Ishikawa (cell line): Measurements from ENCODE around the gene ALG10.

ENCODE experiments used
- CEBPB ChIP-seq: IDR thresholded peaks from 2 replicates; pipeline ENCODE4 v1.6.1; 2012
- CREB1 ChIP-seq: IDR thresholded peaks from 2 replicates; pipeline ENCODE4 v1.6.1; 2012; ENCODE audit warnings: low read depth
- EGR1 ChIP-seq: IDR thresholded peaks from 2 replicates; pipeline ENCODE4 v1.6.1; 2012
- EP300 ChIP-seq: IDR thresholded peaks from 2 replicates; pipeline ENCODE4 v1.6.1; 2012; ENCODE audit warnings: borderline replicate concordance
- FOXM1 ChIP-seq: IDR thresholded peaks from 2 replicates; pipeline ENCODE4 v1.6.1; 2012; ENCODE audit warnings: low read depth, borderline replicate concordance
- MAX ChIP-seq: IDR thresholded peaks from 2 replicates; pipeline ENCODE4 v1.6.1; 2012
- NFIC ChIP-seq: IDR thresholded peaks from 2 replicates; pipeline ENCODE4 v1.6.1; 2012
- RAD21 ChIP-seq: IDR thresholded peaks from 2 replicates; pipeline ENCODE4 v1.6.1; 2012; ENCODE audit warnings: low read depth
- REST ChIP-seq: IDR thresholded peaks from 2 replicates; pipeline ENCODE4 v1.6.1; 2012; ENCODE audit warnings: low read depth, mild to moderate bottlenecking
- TAF1 ChIP-seq: IDR thresholded peaks from 2 replicates; pipeline ENCODE4 v1.6.1; 2012; ENCODE audit warnings: low read depth, mild to moderate bottlenecking
- TCF12 ChIP-seq: IDR thresholded peaks from 2 replicates; pipeline ENCODE4 v1.6.1; 2012; ENCODE audit warnings: low read depth
- TEAD4 ChIP-seq: IDR thresholded peaks from 2 replicates; pipeline ENCODE4 v1.6.1; 2012
- USF1 ChIP-seq: IDR thresholded peaks from 2 replicates; pipeline ENCODE4 v1.6.1; 2012
- YY1 ChIP-seq: IDR thresholded peaks from 2 replicates; pipeline ENCODE4 v1.6.1; 2012; ENCODE audit warnings: low read depth
- ZBTB7A ChIP-seq: IDR thresholded peaks from 2 replicates; pipeline ENCODE4 v1.6.1; 2012; ENCODE audit warnings: low read depth

Gene ALG10

GRCh38 chr12:33994857-33995808 is 27.2 kb upstream of the ALG10 start:
- TF ChIP-seq TAF1 (no peak), RAD21 (no peak), REST (no peak), CEBPB (no peak)

- no peak for TF ChIP-seq FOXM1
- TF ChIP-seq TEAD4: no peak
- no peak for TF ChIP-seq YY1
- TF ChIP-seq ZBTB7A: no peak
- TF ChIP-seq NFIC: no peak
- TF ChIP-seq USF1: no peak
- no peak for TF ChIP-seq RAD21
- TF ChIP-seq EP300: no peak
- TF ChIP-seq EGR1: no peak
- no peak for TF ChIP-seq TCF12
Observed at GRCh38 chr12:34016361-34016760, 5.9 kb upstream of the ALG10 start.

- TF ChIP-seq EGR1 (no peak), REST (no peak), MAX (no peak), NFIC (no peak), FOXM1 (no peak), TAF1 (no peak), USF1 (no peak), ZBTB7A (no peak), EP300 (no peak), TCF12 (no peak), RAD21 (no peak)
Observed at GRCh38 chr12:34021071-34021470, 1.2 kb upstream of the ALG10 start.

GRCh38 chr12:34030591-34030990 is 8.3 kb downstream of the ALG10 start:
- no peak for TF ChIP-seq YY1
- no peak for TF ChIP-seq CEBPB
- no peak for TF ChIP-seq MAX
- TF ChIP-seq TEAD4: no peak
- TF ChIP-seq FOXM1: no peak
- TF ChIP-seq RAD21: no peak
- no peak for TF ChIP-seq ZBTB7A
- TF ChIP-seq EP300: no peak
- TF ChIP-seq TAF1: no peak
- no peak for TF ChIP-seq TCF12
- no peak for TF ChIP-seq USF1
- no peak for TF ChIP-seq NFIC
- TF ChIP-seq CREB1: no peak
- no peak for TF ChIP-seq REST
- no peak for TF ChIP-seq EGR1
